Ascending aorta (tissue), 2 donors: ENCODE data around the gene PGM1. TPM values are rescaled to one million over a fixed set of nuclear protein-coding genes. Genes with fewer than 3 reads are reported as not detected.

Experiments used
- DNase-seq, 2 donors: peaks; one replicate each; pipeline ENCODE4 v3.0.0-alpha.2; 2019; ENCODE audit warnings: low spot score in 2 of 2
- H3K27ac ChIP-seq, 2 donors: fragments of 200-600 bp; sonication (generic); one replicate each; pipeline ENCODE4 v1.5.1; 2016 to 2017; ENCODE audit warnings: mild to moderate bottlenecking in 1 of 2
- H3K27me3 ChIP-seq: fragments of 200-600 bp; sonication (generic); one replicate; pipeline ENCODE4 v1.5.1; 2017
- H3K36me3 ChIP-seq, 2 donors: fragments of 200-600 bp; sonication (generic); one replicate each; pipeline ENCODE4 v1.5.1; 2016
- H3K4me1 ChIP-seq, 2 donors: fragments of 200-600 bp; sonication (generic); one replicate each; pipeline ENCODE4 v1.5.1; 2016 to 2017; ENCODE audit warnings: mild to moderate bottlenecking in 1 of 2
- H3K4me3 ChIP-seq, 2 donors: fragments of 200-600 bp; sonication (generic); one replicate each; pipeline ENCODE4 v1.5.1; 2016 to 2017; ENCODE audit warnings: mild to moderate bottlenecking in 1 of 2
- H3K9me3 ChIP-seq, 2 donors: fragments of 200-600 bp; sonication (generic); one replicate each; pipeline ENCODE4 v1.5.1; 2016
- CTCF ChIP-seq, 3 experiments: fragments of 200-600 bp in 2 of 3; fragments of 450-650 bp in 1 of 3; sonication (generic) in 2 of 3; IDR thresholded peaks; one replicate each; pipeline ENCODE4 v1.5.1; 2016 to 2019; ENCODE audit warnings: antibody characterized with exemption in 3 of 3, mild to moderate bottlenecking in 1 of 3, moderate library complexity in 1 of 3
- intact Hi-C: fragments of 100-400 bp; cut with DNase I; formaldehyde crosslinking; loops from one replicate; pipeline ENCODE4 v1.15.1; 2023
- total RNA-seq: library from RNA; depleted of rRNA; stranded (reverse); fragments of >200 nt; gene quantifications from one replicate; pipeline ENCODE4 v1.1.0, GENCODE V29; 2016

Gene PGM1
- total RNA-seq, 1 donor from 2014 or later: 23.7 TPM

GRCh38 chr1:63669151-63669961 is 76.1 kb downstream of the PGM1 start:
- Histone ChIP-seq H3K36me3 (no peaks in the 10 kb centered on the region), H3K27ac (no peak overlapping the region), H3K4me3 (no peak overlapping the region), H3K9me3 (no peaks in the 10 kb centered on the region), H3K27me3 (no peaks in the 10 kb centered on the region), H3K4me1 (peaks cover 0 to 5% of the 10 kb centered on the region in 2 donors)
- TF ChIP-seq CTCF (IDR thresholded peaks at IDR 0.05): no peak
- DNase-seq: no peak
- intact Hi-C loops: no loop called here

GRCh38 chr1:63670164-63670563 is 77.0 kb downstream of the PGM1 start:
- DNase-seq: no peak
- intact Hi-C loops: loop anchor here (5.0 kb wide), 1 partner anchor 53 kb away; no protein-coding TSS in a partner anchor
- Histone ChIP-seq H3K9me3 (no peaks in the 10 kb centered on the region), H3K36me3 (no peaks in the 10 kb centered on the region), H3K4me1 (peaks cover 0 to 12% of the 10 kb centered on the region in 2 donors), H3K27me3 (no peaks in the 10 kb centered on the region), H3K27ac (no peak overlapping the region), H3K4me3 (no peak overlapping the region)
- no peak for TF ChIP-seq CTCF (IDR thresholded peaks at IDR 0.05)

- TF ChIP-seq CTCF (IDR thresholded peaks at IDR 0.05): no peak
- intact Hi-C loops: loop anchor here (5.0 kb wide), 1 partner anchor 54 kb away; no protein-coding TSS in a partner anchor
- Histone ChIP-seq H3K9me3 (no peaks in the 10 kb centered on the region), H3K4me3 (no peak overlapping the region), H3K4me1 (peaks cover 0 to 14% of the 10 kb centered on the region in 2 donors), H3K36me3 (no peaks in the 10 kb centered on the region), H3K27ac (no peak overlapping the region), H3K27me3 (no peaks in the 10 kb centered on the region)
- DNase-seq: no peak
Measured at GRCh38 chr1:63671514-63671913, 78.3 kb downstream of the PGM1 start.

GRCh38 chr1:63674238-63674864 is 81.1 kb downstream of the PGM1 start:
- intact Hi-C loops: loop anchor here (1.0 to 5.0 kb wide), 2 partner anchors 57 to 572 kb away; no protein-coding TSS in a partner anchor
- H3K27ac ChIP-seq: peak overlapping the region; percentile 70 to 73
- H3K4me1 ChIP-seq: peaks cover 0 to 14% of the 10 kb centered on the region in 2 donors
- DNase-seq: peak in 1 of 2 donors; percentile 89
- TF ChIP-seq CTCF (IDR thresholded peaks at IDR 0.05): peak; percentile 57 to 79 (median 66)
- no peaks in the 10 kb centered on the region for H3K9me3 ChIP-seq
- no peaks in the 10 kb centered on the region for H3K36me3 ChIP-seq
- no peaks in the 10 kb centered on the region for H3K27me3 ChIP-seq
- H3K4me3 ChIP-seq: no peak overlapping the region

GRCh38 chr1:63674865-63675419 is 81.7 kb downstream of the PGM1 start:
- intact Hi-C loops: loop anchor here (1.0 to 5.0 kb wide), 3 partner anchors 58 to 571 kb away; no protein-coding TSS in a partner anchor
- peak overlapping the region; percentile 70 to 73 for H3K27ac ChIP-seq
- no peaks in the 10 kb centered on the region for H3K9me3 ChIP-seq
- DNase-seq: no peak
- H3K4me3 ChIP-seq: no peak overlapping the region
- TF ChIP-seq CTCF (IDR thresholded peaks at IDR 0.05): no peak
- H3K27me3 ChIP-seq: no peaks in the 10 kb centered on the region
- H3K4me1 ChIP-seq: peaks cover 0 to 14% of the 10 kb centered on the region in 2 donors
- H3K36me3 ChIP-seq: no peaks in the 10 kb centered on the region
